Hepatocyte (in vitro differentiated cells): Measurements from ENCODE around the gene GDPD3. TPM values are rescaled to one million over a fixed set of nuclear protein-coding genes. Genes with fewer than 3 reads are reported as not detected.

Experiments used
- DNase-seq: peaks from one replicate; pipeline ENCODE4 v3.0.0-alpha.2; 2016; ENCODE audit warnings: low spot score
- H2AFZ ChIP-seq: fragments of 200-600 bp; sonication (generic); 2 replicates; pipeline ENCODE4 v1.6.0; 2016; ENCODE audit warnings: antibody characterized with exemption, mild to moderate bottlenecking
- H3K27ac ChIP-seq: fragments of 200-600 bp; sonication (generic); 2 replicates; pipeline ENCODE4 v1.5.1; 2016; ENCODE audit warnings: mild to moderate bottlenecking
- H3K27me3 ChIP-seq: fragments of 200-600 bp; sonication (generic); 2 replicates; pipeline ENCODE4 v1.6.1; 2016
- H3K36me3 ChIP-seq: fragments of 200-600 bp; sonication (generic); replicated peaks from 2 replicates; pipeline ENCODE4 v1.5.1; 2016; ENCODE audit warnings: low read depth; ENCODE audit not compliant: insufficient read depth
- H3K4me1 ChIP-seq: fragments of 200-600 bp; sonication (generic); 2 replicates; pipeline ENCODE4 v1.5.1; 2016; ENCODE audit warnings: mild to moderate bottlenecking, moderate library complexity; ENCODE audit not compliant: insufficient read depth
- H3K4me2 ChIP-seq: fragments of 200-600 bp; sonication (generic); 2 replicates; pipeline ENCODE4 v1.6.0; 2016
- H3K4me3 ChIP-seq: fragments of 200-600 bp; sonication (generic); 2 replicates; pipeline ENCODE4 v1.5.1; 2016; ENCODE audit warnings: mild to moderate bottlenecking
- H3K79me2 ChIP-seq: fragments of 200-600 bp; sonication (generic); 2 replicates; pipeline ENCODE4 v1.6.0; 2017; ENCODE audit warnings: mild to moderate bottlenecking
- H3K9me2 ChIP-seq: fragments of 200-600 bp; sonication (generic); replicated peaks from 2 replicates; pipeline ENCODE4 v1.6.0; 2017; ENCODE audit warnings: mild to moderate bottlenecking; ENCODE audit not compliant: insufficient read depth
- H3K9me3 ChIP-seq: fragments of 200-600 bp; sonication (generic); 2 replicates; pipeline ENCODE4 v1.5.1; 2016; ENCODE audit warnings: low read depth, mild to moderate bottlenecking
- H4K20me1 ChIP-seq: fragments of 200-600 bp; sonication (generic); 2 replicates; pipeline ENCODE4 v1.6.0; 2016; ENCODE audit warnings: mild to moderate bottlenecking; ENCODE audit not compliant: insufficient read depth, poor library complexity, severe bottlenecking
- CTCF ChIP-seq: fragments of 200-600 bp; sonication (generic); IDR thresholded peaks from 2 replicates; pipeline ENCODE4 v1.5.1; 2016; ENCODE audit warnings: antibody characterized with exemption, mild to moderate bottlenecking; ENCODE audit not compliant: poor library complexity
- EZH2 ChIP-seq: fragments of 200-600 bp; sonication (generic); IDR thresholded peaks from 2 replicates; pipeline ENCODE4 v1.6.1; 2016; ENCODE audit warnings: antibody characterized with exemption, mild to moderate bottlenecking, borderline replicate concordance
- EZH2phosphoT487 ChIP-seq: fragments of 200-600 bp; sonication (generic); IDR thresholded peaks from one replicate; pipeline ENCODE4 v1.6.1; 2018; ENCODE audit warnings: antibody characterized with exemption, mild to moderate bottlenecking, low read depth, moderate library complexity; ENCODE audit not compliant: unreplicated experiment, severe bottlenecking
- WGBS: methylation state at CpG from one replicate; pipeline ENCODE4 v1.1.6; 2016; ENCODE audit warnings: low lambda C conversion rate; ENCODE audit errors: missing lambda C conversion rate; 5-methylcytosine and 5-hydroxymethylcytosine counted together
- polyA plus RNA-seq: library from polyadenylated mRNA; unstranded; fragments of >200 nt; fragmentation: Nextera tagmentation; extraction: Ambion mirVana; gene quantifications from 2 replicates; pipeline ENCODE4 v1.2.1, GENCODE V29; 2016
- total RNA-seq: library from RNA; depleted of rRNA; stranded (reverse); fragments of >200 nt; gene quantifications from 2 replicates; pipeline ENCODE4 v1.2.3, GENCODE V29; 2014

The GDPD3 gene
- total and polyA plus RNA-seq, 2 experiments from 2014 or later = 0.67 to 5.4 TPM

GRCh38 chr16:30084096-30084815 lies 29.1 kb downstream of the GDPD3 start:
- Histone ChIP-seq H3K79me2 (peaks cover 18% of the 10 kb centered on the region), H3K36me3 (no peaks in the 10 kb centered on the region), H3K9me3 (no peaks in the 10 kb centered on the region), H3K27ac (no peak overlapping the region), H3K4me3 (no peak overlapping the region), H2AFZ (no peak overlapping the region), H3K4me1 (peaks cover 5% of the 10 kb centered on the region), H3K27me3 (no peaks in the 10 kb centered on the region), H4K20me1 (peaks cover 3% of the 10 kb centered on the region), H3K4me2 (no peak overlapping the region), H3K9me2 (no peaks in the 10 kb centered on the region)
- no peak for TF ChIP-seq EZH2
- TF ChIP-seq CTCF = no peak
- no peak for TF ChIP-seq EZH2phosphoT487
- no peak for DNase-seq
- 96% methylated on average over 18 of the region's 18 CpGs for WGBS

DNA sequence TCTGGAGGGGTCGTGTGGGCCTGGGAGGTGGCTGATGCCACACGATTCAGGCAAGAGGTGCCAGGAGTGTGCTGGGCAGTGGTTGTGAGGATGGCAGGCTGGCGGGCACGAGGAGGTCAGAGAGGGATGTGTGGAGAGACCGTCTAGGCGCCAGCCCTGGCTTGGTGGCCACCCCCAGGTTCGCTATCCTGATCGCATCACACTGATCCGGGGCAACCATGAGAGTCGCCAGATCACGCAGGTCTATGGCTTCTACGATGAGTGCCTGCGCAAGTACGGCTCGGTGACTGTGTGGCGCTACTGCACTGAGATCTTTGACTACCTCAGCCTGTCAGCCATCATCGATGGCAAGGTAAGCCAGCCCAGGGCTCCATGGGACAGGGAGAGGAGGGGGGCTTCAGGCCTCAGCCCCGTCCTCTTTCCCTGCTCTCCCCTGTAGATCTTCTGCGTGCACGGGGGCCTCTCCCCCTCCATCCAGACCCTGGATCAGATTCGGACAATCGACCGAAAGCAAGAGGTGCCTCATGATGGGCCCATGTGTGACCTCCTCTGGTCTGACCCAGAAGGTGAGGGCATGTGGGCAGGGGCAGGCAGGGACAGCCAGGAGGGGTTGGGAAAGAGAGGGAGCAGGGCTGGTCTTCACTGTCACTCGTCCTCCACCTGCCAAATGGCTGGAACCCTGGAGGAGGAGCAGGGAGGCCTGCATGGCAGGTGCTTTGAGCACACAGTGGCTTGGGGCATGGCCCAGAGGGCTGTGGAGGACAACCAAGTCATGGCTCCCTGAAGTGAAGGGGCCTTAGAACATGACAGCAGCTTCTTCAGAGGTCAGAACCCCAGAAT lies 29.9 kb downstream of the GDPD3 start:
- Histone ChIP-seq H3K9me3 (no peaks in the 10 kb centered on the region), H3K27ac (no peak overlapping the region), H3K79me2 (peaks cover 26% of the 10 kb centered on the region), H3K36me3 (no peaks in the 10 kb centered on the region), H3K4me1 (peaks cover 5% of the 10 kb centered on the region), H3K4me3 (no peak overlapping the region), H4K20me1 (peaks cover 5% of the 10 kb centered on the region), H3K27me3 (no peaks in the 10 kb centered on the region), H3K4me2 (no peak overlapping the region), H3K9me2 (no peaks in the 10 kb centered on the region), H2AFZ (no peak overlapping the region)
- 94% methylated on average over 24 of the region's 24 CpGs for WGBS
- DNase-seq = no peak
- TF ChIP-seq CTCF (no peak), EZH2 (no peak), EZH2phosphoT487 (no peak)

DNA sequence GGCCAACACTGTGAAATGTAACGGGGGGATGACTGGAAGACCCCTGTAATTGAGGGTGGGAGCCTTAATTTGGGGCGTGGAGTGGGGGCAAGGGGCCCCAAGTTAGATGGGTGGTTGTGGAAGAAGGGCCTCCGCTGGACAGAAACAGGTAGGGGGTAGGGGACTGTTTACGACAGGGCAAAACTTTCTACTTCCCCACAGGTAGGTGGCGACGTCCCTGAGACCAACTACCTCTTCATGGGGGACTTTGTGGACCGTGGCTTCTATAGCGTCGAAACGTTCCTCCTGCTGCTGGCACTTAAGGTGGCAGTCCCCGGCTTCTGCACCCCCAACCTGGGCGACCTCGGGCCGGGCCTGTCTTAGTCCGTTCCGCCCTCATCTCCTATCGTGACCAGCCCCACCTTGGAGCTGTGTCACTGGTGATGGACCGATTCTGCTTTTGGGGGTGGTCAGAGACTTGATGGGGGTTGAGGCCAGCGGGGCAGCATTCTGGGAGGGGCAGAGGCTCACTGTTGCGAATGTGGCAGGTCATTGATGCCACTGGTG lies 30.7 kb downstream of the GDPD3 start:
- Histone ChIP-seq H3K4me1 (peaks cover 5% of the 10 kb centered on the region), H3K36me3 (no peaks in the 10 kb centered on the region), H3K27me3 (no peaks in the 10 kb centered on the region), H3K27ac (no peak overlapping the region), H3K79me2 (peaks cover 34% of the 10 kb centered on the region), H3K9me3 (no peaks in the 10 kb centered on the region), H3K4me3 (no peak overlapping the region), H4K20me1 (peaks cover 12% of the 10 kb centered on the region), H3K4me2 (no peak overlapping the region), H2AFZ (no peak overlapping the region), H3K9me2 (no peaks in the 10 kb centered on the region)
- TF ChIP-seq CTCF (peak; percentile 22), EZH2 (no peak), EZH2phosphoT487 (no peak)
- DNase-seq = no peak
- WGBS = 92% methylated on average over 20 of the region's 20 CpGs
